Activated B cell treated with CpG ODN at 0.5 μM for 24 hours (primary cell): Measurements from ENCODE around the gene SLC38A11. TPM values are rescaled to one million over a fixed set of nuclear protein-coding genes. Genes with fewer than 3 reads are reported as not detected.
"Not testable (repeated sequence)": the region's sequence is repeated elsewhere in the genome, so short reads cannot be mapped to it uniquely, and the experiment has no call there.

Experiments
- ATAC-seq: fragments of 200-7000 bp; cut with Tn5 transposase; one replicate; pipeline ENCODE4 v1.10.0; 2021; ENCODE audit warnings: low read depth, mild to moderate bottlenecking, moderate library complexity
- CTCF ChIA-PET: fragments of 350-600 bp; sonication (Branson Sonifier 250); formaldehyde crosslinking; loops from one replicate; lab custom pipeline; 2021; ENCODE audit warnings: antibody characterized with exemption; lab: Charles Lee
- POLR2A ChIA-PET: fragments of 350-600 bp; sonication (Branson Sonifier 250); formaldehyde crosslinking; loops from one replicate; lab custom pipeline; 2021; ENCODE audit warnings: antibody characterized with exemption; lab: Charles Lee
- DNase-seq: peaks from one replicate; pipeline ENCODE4 v3.0.0; 2022
- H3K27ac Mint-ChIP-seq: one replicate; pipeline ENCODE4 v1.8.0; 2020; ENCODE audit warnings: mixed read lengths
- H3K27me3 Mint-ChIP-seq: one replicate; pipeline ENCODE4 v1.8.0; 2021; ENCODE audit warnings: mixed read lengths
- H3K36me3 Mint-ChIP-seq: one replicate; pipeline ENCODE4 v1.8.0; 2021; ENCODE audit warnings: low read depth, mixed read lengths
- H3K4me1 Mint-ChIP-seq: one replicate; pipeline ENCODE4 v1.8.0; 2021; ENCODE audit warnings: mixed read lengths
- H3K4me3 Mint-ChIP-seq: one replicate; pipeline ENCODE4 v1.8.0; 2020; ENCODE audit warnings: mild to moderate bottlenecking, mixed read lengths
- H3K9me3 Mint-ChIP-seq: one replicate; pipeline ENCODE4 v1.8.0; 2020; ENCODE audit warnings: mixed read lengths
- CTCF ChIP-seq: fragments of 200-600 bp; IDR thresholded peaks from one replicate; pipeline ENCODE4 v1.8.0; 2022; ENCODE audit warnings: antibody characterized with exemption, mild to moderate bottlenecking
- intact Hi-C: fragments of 100-400 bp; cut with micrococcal nuclease; formaldehyde crosslinking; loops from one replicate; pipeline ENCODE4 v1.15.1; 2024
- total RNA-seq: library from RNA; stranded (reverse); gene quantifications from 2 replicates; pipeline ENCODE4 v1.2.3, GENCODE V29; 2022

The SLC38A11 gene
- total RNA-seq = 2.2 and 2.6 TPM in 2 replicates

DNA sequence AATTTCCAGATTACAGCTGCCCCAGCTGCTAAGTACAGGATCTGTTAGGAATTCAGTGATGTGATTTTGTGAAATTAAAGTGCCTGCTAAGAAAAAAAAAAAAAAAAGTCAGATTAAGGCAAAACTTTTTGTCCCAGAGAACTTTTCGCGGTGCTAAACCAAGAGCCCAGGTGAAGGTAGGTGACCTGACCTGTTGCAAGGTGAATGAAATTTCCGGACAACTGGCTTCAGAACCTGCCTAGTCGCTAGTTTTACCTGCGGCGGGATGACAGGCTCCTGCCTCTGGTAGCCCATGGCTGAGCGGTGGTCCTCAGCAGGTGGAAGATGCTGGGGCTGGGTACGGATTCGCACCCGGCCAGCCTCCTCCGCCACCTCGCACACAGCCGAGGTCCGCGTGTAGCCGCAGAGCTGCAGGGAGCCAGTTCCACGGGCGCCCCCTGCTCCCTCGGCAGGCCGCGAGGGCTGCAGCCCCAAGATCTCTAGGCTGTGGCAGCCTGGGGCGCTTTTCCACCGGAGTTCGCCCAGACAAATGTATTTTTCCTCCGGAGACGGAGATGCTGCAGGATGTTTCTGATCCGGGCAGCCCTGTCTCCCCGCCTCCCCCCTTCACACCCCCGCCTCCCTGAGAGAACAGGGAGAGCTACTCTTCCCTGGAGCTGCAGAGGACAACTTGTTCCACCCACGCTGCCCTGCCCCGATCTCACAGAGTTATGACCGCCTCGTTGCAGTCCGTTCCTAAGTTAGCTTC lies at the start of gene SLC38A11:
Gene SLC38A11, minus strand, starts transcription at position 572 of the 748 bp plus-strand sequence. Its CDS starts 278 bp downstream, at position 294.
- ChIA-PET POLR2A (interaction anchor here (0.5 to 0.6 kb wide), 2 partner anchors 22 to 194 kb away, joined by 3 read pairs; no protein-coding TSS in a partner anchor), CTCF (no interaction called here)
- H3K9me3 Mint-ChIP-seq = no peaks in the 10 kb centered on the region
- peaks cover 2% of the 10 kb centered on the region for H3K27me3 Mint-ChIP-seq
- H3K36me3 Mint-ChIP-seq = no peaks in the 10 kb centered on the region
- intact Hi-C loops = loop anchor here (2.0 kb wide), 2 partner anchors 16 kb away; no protein-coding TSS in a partner anchor
- peaks cover 29% of the 10 kb centered on the region for H3K4me1 Mint-ChIP-seq
- peak within 1 kb of the TSS; percentile 18 for H3K27ac Mint-ChIP-seq
- ATAC-seq = peak; percentile 66
- TF ChIP-seq CTCF = no peak
- H3K4me3 Mint-ChIP-seq = peak within 1 kb of the TSS; percentile 66
- peak; percentile 20 for DNase-seq

- ATAC-seq = no peak
- H3K4me1 Mint-ChIP-seq = no peaks in the 10 kb centered on the region
- ChIA-PET CTCF (no interaction called here), POLR2A (no interaction called here)
- intact Hi-C loops = no loop called here
- DNase-seq = no peak
- peaks cover 7% of the 10 kb centered on the region for H3K27me3 Mint-ChIP-seq
- no peak overlapping the region for H3K27ac Mint-ChIP-seq
- peaks cover 3% of the 10 kb centered on the region for H3K9me3 Mint-ChIP-seq
- H3K36me3 Mint-ChIP-seq = no peaks in the 10 kb centered on the region
- TF ChIP-seq CTCF = no peak
- H3K4me3 Mint-ChIP-seq = no peak overlapping the region
Measured at GRCh38 chr2:165003443-165004130, 48.3 kb upstream of the SLC38A11 start.

DNA sequence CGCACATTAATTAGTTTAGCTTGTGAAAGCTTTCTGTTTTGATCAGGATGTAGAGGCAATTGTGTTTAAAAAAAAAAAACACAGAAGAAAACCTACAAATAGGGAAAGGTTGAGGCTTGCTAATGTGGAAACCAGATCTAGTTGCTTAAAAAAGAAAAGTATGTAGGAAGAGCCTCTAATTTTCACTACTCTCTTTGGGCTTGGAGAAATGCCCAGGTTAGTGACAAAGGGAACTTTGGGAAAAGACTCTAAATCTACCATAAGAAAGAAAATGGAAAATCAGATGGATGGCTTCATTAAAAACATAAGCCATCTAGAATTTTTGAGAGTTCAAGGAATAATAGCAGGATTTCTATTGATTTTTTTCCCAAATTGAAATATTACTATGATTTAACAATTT lies 47.3 kb upstream of the SLC38A11 start:
- ChIA-PET POLR2A (no interaction called here), CTCF (interaction anchor here (1.5 kb wide), 1 partner anchor 12 kb away, joined by 4 read pairs; no protein-coding TSS in a partner anchor)
- no peak for TF ChIP-seq CTCF
- no peak overlapping the region for H3K27ac Mint-ChIP-seq
- intact Hi-C loops = no loop called here
- no peaks in the 10 kb centered on the region for H3K4me1 Mint-ChIP-seq
- no peak for ATAC-seq
- H3K4me3 Mint-ChIP-seq = no peak overlapping the region
- peaks cover 3% of the 10 kb centered on the region for H3K9me3 Mint-ChIP-seq
- DNase-seq = no peak
- no peaks in the 10 kb centered on the region for H3K36me3 Mint-ChIP-seq
- peaks cover 7% of the 10 kb centered on the region for H3K27me3 Mint-ChIP-seq

DNA sequence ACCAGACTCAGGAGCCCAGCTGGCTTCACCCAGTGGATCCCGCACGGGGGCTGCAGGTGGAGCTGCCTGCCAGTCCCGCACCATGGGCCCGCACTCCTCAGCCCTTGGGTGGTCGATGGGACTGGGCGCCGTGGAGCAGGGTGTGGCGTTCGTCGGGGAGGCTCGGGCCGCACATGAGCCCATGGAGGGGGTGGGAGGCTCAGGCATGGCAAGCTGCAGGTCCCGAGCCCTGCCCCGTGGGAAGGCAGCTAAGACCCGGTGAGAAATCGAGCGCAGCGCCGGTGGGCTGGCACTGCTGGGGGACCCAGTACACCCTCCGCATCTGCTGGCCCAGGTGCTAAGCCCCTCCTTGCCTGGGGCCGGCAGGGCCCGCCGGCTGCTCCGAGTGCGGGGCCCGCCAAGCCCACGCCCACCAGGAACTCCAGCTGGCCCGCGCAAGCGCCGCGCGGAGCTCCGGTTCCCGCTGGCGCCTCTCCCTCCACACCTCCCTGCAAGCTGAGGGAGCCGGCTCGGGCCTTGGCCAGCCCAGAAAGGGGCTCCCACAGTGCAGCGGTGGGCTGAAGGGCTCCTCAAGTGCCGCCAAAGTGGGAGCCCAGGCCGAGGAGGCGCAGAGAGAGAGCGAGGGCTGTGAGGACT lies 39.5 kb upstream of the SLC38A11 start:
- H3K9me3 Mint-ChIP-seq, H3K4me3 Mint-ChIP-seq, H3K36me3 Mint-ChIP-seq, H3K27me3 Mint-ChIP-seq, ATAC-seq, DNase-seq, POLR2A ChIA-PET, H3K27ac Mint-ChIP-seq: not testable (repeated sequence)
- H3K4me1 Mint-ChIP-seq = peaks cover 40% of the 10 kb centered on the region
- intact Hi-C loops = loop anchor here (5.0 to 10.0 kb wide), 5 partner anchors 152 to 1390 kb away; partner anchors contain the start of genes COBLL1 and TTC21B
- CTCF ChIA-PET = interaction anchor here (0.9 to 3.1 kb wide), 4 partner anchors 22 to 880 kb away, joined by 3 to 20 read pairs (median 5); partner anchors contain the start of gene SCN3A

DNA sequence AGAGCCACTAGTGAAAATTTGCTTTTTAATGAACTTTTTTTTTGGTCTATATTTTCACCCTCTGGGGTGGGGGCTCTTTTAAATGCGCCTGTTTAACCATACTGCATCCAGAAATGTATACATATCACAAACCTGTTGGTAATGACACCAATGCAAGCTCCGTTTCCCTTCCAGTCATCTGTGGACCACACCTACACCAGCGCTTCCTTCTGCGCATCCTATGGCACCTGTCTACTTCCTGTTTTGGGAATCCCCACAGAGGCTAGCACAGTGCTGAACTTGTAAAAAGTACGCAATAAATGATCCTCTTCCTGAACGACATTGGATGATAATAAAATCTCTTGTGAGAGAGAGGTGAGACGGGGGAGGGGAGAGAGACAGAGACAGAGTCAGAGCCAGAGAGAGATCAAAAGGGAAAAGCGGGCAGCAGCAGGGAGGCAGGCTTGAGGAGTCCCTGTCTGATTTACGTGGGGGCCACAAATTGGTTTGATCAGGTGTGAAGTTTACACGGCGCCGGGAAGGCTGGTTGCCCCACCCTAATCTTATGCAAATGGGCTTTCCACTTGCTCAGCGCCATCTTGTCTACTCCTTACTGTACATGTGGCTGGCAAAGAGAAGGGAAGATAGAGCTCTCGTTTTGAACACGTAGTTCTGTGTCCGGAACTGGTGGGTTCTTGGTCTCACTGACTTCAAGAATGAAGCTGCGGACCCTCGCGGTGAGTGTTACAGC lies 38.1 kb upstream of the SLC38A11 start:
- Mint-ChIP-seq H3K4me3 (no peak overlapping the region), H3K27me3 (no peaks in the 10 kb centered on the region), H3K27ac (no peak overlapping the region), H3K9me3 (peaks cover 2% of the 10 kb centered on the region), H3K4me1 (peaks cover 46% of the 10 kb centered on the region), H3K36me3 (no peaks in the 10 kb centered on the region)
- intact Hi-C loops = loop anchor here (1.0 to 10.0 kb wide), 10 partner anchors 21 to 1391 kb away; partner anchors contain the start of genes COBLL1, SCN1A, SCN3A and TTC21B
- ATAC-seq = no peak
- ChIA-PET POLR2A (interaction anchor here (0.6 to 1.7 kb wide), 4 partner anchors 152 to 934 kb away, joined by 3 to 6 read pairs (median 4); partner anchors contain the start of genes COBLL1 and SCN3A), CTCF (interaction anchor here (0.6 to 3.1 kb wide), 11 partner anchors 18 to 1135 kb away, joined by 3 to 25 read pairs (median 5); partner anchors contain the start of genes SCN1A and SCN3A)
- no peak for DNase-seq
- TF ChIP-seq CTCF = no peak
